ENCODE results near the gene PSORS1C1. TPM values are rescaled to one million over a fixed set of nuclear protein-coding genes. Genes with fewer than 3 reads are reported as not detected.
"Not testable (repeated sequence)": the region's sequence is repeated elsewhere in the genome, so short reads cannot be mapped to it uniquely, and the experiment has no call there.

The PSORS1C1 gene
- polyA plus RNA-seq, 3 donors, result 0.36 TPM; not detected in 2

DNA sequence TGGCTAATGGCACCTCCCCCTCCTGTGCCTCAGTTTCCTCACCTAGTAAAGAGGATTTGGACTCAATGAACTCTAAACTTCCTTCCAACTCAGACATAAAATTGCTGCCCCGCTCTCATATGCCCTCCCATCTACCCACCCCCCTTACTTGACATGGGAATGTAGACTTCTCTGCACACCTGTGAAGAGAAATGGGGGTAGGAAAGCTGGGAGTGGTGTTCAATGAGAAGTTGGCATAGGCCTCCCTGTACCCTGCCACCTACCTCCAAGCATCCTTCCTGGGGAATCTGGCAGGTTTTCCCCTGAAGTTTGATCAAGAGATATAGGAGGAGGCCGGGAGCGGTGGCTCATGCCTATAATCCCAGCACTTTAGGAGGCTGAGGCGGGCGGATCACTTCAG lies 59.8 kb downstream of the PSORS1C1 start:
- DNase-seq, result no peak

DNA sequence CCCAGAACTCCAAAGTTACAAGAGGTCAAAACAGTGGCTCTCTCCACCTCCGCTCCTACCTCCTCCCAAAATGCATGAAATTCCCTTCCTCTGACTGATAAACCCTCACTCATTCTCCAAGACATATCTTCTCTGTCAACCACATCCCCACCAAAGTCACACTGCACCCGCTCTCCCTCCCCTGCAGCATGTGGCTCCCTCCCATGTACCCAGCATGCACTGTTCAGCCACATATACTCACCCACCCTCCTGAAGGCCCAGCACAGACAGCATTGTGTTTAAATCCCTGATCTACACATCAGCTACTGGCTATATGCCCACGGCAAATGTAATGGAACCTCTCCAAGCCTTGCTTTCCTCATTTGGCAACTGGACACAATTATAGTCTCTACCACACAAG lies 61.4 kb downstream of the PSORS1C1 start:
- DNase-seq, result no peak

DNA sequence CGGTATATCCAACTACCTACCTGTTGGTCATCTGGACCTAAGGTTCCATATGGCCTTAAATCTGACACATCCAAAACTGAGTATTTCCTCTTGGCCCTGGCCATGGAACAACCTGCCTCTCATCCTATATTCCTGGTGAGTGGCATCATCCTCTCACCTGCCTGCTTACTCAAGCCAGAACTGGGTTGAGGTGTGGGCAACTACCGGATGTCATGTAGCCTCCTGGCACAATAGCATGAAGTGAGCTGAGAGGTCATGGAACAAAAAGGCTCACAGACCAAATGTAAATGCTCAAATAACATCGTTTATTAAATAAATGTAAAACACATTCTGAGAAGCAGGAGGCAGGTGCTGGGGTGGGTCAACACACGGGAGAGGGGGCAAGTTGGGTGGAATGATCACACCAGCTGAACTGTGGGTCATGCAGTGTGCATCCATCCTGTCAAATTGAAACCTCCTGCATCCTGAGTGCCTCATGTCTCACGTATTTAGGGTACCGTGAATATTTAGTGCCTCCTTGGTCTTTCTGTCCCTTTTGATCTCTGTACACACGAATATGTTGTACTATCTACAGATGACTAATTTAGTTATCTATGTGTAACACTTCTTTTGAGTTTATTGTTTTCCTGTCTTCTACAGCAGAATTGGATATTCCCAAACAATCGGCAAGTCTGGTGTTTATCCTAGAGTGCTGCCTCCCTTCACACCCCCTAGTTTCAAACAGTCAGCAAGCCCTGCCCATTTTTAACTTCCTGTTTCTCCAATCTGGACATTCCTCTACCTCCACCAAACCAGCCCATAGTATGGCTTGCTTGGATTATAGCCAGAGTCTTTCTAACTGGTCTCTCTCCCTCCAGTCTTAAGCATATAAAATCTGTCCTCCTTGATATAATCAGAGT lies 63.8 kb downstream of the PSORS1C1 start:
- DNase-seq, result no peak

DNA sequence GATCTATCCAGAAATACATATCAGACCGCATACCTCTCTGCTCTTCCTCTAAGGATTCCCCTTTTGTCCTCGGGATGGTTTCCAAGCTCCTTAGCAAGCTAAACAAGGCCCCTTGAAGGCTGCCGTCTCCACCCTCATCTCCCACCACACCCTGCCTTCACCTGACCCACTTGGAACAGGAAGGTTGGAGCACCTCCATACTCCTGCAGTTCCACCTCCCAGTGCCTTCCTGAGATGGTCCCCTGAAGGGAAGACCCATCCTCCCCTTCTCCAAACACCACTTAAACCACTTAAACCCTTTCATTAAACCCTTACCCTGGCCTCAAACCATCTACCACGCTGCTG lies 64.4 kb downstream of the PSORS1C1 start:
- DNase-seq, result no peak

DNA sequence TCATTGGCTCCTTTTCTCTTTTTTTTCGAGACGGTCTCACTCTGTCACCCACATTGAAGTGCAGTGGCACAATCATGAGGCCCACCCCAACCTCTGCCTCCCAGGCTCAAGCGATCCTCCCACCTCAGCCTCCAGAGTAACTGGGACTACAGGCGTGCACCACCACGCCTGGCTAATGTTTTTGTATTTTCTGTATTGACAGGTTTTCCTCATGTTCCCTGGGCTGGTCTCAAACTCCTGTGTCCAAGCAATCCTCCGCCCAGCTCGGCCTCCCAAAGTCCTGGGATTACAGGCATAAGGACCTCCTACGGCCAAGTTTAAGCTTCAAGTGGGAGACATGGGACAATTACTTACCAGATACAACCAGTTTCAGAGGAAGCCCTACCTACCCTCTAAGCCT lies 65.3 kb downstream of the PSORS1C1 start:
- no peak for DNase-seq

DNA sequence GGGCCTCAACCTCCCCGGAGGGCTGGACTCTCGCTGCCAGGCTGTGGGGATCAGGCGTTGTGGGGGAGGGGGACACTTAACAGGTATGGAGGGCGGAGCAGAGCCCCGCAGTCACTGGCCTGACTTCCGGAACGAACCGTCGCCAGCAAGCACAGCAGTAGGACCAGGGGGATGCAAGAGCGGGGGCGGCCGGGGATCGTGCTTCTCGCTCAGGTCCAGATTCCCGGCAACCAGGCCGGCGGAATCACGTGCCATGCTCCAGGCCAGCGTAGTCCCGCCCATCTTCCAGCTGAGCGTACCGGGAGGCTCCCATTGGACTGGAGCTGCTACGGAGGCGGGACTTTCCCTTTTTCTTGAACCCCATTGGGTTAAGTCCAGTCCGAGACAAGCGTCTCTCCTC lies 65.9 kb downstream of the PSORS1C1 start:
- DNase-seq, result no peak

DNA sequence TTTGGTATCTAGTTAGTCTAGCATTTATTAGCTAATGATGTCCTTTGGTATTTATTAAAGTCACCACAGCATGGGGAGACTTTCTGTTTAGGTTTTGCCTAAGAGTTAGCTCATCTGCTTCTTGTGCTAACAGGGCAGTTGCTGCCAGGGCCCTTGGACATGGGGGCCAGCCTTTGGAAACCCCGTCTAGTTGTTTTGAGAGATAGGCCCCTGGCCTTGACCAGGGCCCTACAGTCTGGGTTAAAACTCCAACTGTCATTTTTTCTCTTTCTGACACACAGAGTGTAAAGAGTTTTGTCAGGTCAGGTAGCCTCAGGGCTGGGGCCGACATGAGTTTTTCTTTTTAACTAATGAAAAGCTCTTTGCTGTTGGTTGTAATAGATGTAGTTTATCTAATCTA lies 68.7 kb downstream of the PSORS1C1 start:
- DNase-seq, result not testable (repeated sequence)

DNA sequence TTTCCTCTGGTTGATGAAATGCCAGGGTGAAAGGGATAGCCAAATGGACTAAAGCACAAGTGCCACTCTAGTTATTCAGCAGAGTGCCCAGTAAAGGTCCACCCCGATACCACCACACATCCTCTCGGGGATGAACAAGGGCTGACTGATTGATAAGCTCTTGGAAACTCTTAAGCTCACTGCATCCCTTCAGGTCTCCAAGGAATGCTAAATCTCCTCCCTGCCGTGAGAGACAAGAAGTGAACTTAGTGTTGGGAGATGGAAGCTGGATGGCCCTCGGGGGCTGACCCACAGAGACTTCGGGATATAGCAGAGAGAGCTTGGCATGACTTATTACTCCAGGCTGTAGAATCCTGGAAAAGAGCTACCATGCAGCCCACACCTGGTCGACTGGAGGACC lies 69.3 kb downstream of the PSORS1C1 start:
- DNase-seq, result not testable (repeated sequence)

DNA sequence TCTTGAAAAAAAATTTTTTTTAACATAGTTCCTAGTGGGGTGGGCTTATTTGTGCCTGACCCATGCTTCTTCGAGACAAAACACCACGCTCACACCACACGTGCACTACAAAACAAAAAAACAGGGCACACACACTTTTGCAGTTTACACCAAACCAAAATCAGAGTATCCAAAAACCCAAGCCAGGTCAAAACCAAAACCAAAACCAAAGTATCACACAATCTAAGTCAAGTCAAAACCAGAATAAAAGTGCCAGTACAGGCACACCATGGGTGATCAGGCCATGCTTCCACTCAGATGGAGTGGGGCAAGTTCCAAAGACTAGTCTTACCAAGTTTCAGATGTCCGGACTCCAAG lies 71.1 kb downstream of the PSORS1C1 start:
- DNase-seq, result not testable (repeated sequence)

DNA sequence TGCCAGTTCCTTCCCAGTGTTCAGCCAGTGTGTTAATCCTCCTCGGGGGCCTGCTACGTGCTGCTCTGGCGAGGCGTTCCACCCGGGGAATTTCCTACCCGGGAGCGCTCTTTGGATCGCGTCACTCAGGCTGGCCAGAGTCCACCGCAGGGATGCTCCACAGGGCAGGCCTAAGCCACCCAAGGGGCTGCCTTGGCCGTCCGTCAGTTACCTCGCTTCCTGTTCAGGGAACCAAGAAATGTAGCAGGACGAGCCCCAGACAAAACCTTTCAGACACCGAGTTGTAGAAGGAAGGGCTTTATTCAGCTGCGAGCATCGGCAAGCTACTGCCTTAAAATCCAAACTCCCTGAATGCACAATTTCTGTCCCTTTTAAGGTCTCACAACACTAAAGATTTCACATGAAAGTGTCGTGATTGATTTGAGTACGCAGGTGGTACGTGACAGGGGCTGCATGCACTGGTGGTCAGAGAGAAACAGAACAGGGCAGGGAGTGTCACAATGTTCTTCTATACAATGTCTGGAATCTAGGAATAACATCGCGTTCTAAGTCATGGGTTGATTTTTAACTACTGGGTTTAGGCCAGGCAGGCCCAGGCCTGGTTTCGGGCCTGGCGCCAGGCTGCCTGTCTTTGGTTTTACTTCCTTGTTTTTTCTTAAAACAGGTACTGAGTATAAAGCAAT lies 71.6 kb downstream of the PSORS1C1 start:
- no peak for DNase-seq

DNA sequence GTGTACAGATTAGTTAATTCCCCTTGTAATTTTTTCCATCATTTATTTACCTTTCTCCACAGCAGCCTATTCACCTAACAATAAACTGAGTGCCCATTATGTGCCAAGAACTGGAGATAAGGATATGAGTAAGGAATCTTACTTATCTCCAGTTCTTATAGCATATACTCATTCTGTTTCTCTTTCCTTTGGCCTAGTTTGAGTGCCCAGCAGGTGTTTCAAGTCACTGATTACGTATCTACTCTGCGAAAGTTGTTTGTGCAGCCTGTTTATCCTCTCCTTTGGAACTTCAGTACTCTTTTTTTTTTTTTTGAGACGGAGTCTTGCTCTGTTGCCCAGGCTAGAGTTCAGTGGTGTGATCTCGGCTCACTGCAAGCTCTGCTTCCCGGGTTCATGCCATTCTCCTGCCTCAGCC lies 73.2 kb downstream of the PSORS1C1 start:
- DNase-seq, result no peak

DNA sequence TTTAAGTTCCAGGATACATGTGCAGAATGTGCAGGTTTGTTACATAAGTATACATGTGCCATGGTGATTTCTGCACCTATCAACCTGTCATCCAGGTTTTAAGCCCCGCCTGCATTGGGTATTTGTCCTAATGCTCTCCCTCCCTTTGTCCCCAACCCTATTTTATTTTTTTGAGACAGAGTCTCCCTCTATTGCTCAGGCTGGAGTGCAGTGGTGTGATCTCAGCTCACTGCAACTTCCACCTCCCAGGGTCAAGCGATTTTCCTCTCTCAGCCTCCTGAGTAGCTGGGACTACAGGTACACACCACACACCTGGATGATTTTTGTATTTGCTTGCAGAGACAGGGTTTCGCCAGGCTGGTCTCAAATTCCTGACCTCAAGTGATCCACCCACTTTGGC lies 74.6 kb downstream of the PSORS1C1 start:
- not testable (repeated sequence) for DNase-seq

Other genes starting within 250 kb of the PSORS1C1 start
- gene DDR1, start 230.3 kb upstream of the PSORS1C1 start, polyA plus RNA-seq (ENCODE audit: insufficient read length in 3 of 3), result 100 to 1,000 TPM; 196 to 203 (median 201) TPM
- 10 to 100 TPM; 48.1 to 50.5 (median 48.9) TPM for gene GTF2H4, start 206.6 kb upstream of the PSORS1C1 start, polyA plus RNA-seq (ENCODE audit: insufficient read length in 3 of 3)
- gene VARS2, start 200.6 kb upstream of the PSORS1C1 start, polyA plus RNA-seq (ENCODE audit: insufficient read length in 3 of 3), result 10 to 100 TPM; 45.6 to 64.7 (median 55.3) TPM
- gene SFTA2, start 182.6 kb upstream of the PSORS1C1 start, polyA plus RNA-seq (ENCODE audit: insufficient read length in 3 of 3), result 1 to 10 TPM in 2 of 3 donors, under 1 TPM in 1; 0.63 to 1.7 (median 1.2) TPM
- gene MUCL3, start 173.8 kb upstream of the PSORS1C1 start, polyA plus RNA-seq (ENCODE audit: insufficient read length in 3 of 3), result under 1 TPM; 0.07 to 0.13 (median 0.09) TPM
- gene MUC21, start 131.1 kb upstream of the PSORS1C1 start, polyA plus RNA-seq (ENCODE audit: insufficient read length in 3 of 3), result under 1 TPM in 1 of 3 donors, not detected in 2; 0.09 TPM
- not detected for gene MUC22, start 104.3 kb upstream of the PSORS1C1 start, polyA plus RNA-seq (ENCODE audit: insufficient read length in 3 of 3)
- not detected for gene C6orf15, start 2.2 kb upstream of the PSORS1C1 start, polyA plus RNA-seq (ENCODE audit: insufficient read length in 3 of 3)
- gene CDSN, start 5.6 kb downstream of the PSORS1C1 start, polyA plus RNA-seq (ENCODE audit: insufficient read length in 3 of 3), result under 1 TPM in 1 of 3 donors, not detected in 2; 0.06 TPM
- under 1 TPM in 1 of 3 donors, not detected in 2; 0.10 TPM for gene PSORS1C2, start 24.3 kb downstream of the PSORS1C1 start, polyA plus RNA-seq (ENCODE audit: insufficient read length in 3 of 3)
- gene CCHCR1, start 43.0 kb downstream of the PSORS1C1 start, polyA plus RNA-seq (ENCODE audit: insufficient read length in 3 of 3), result 10 to 100 TPM; 35.4 to 48.5 (median 41.7) TPM
- gene TCF19, start 43.8 kb downstream of the PSORS1C1 start, polyA plus RNA-seq (ENCODE audit: insufficient read length in 3 of 3), result 10 to 100 TPM; 16.3 to 21.4 (median 17.3) TPM
- gene POU5F1, start 55.9 kb downstream of the PSORS1C1 start, polyA plus RNA-seq (ENCODE audit: insufficient read length in 3 of 3), result 1 to 10 TPM; 1.9 to 9.2 (median 7.2) TPM
- gene HLA-C, start 157.3 kb downstream of the PSORS1C1 start, polyA plus RNA-seq (ENCODE audit: insufficient read length in 3 of 3), result 100 to 1,000 TPM in 2 of 3 donors, 10 to 100 TPM in 1; 75.0 to 156 (median 150) TPM
- 100 to 1,000 TPM; 104 to 117 (median 116) TPM for gene HLA-B, start 242.4 kb downstream of the PSORS1C1 start, polyA plus RNA-seq (ENCODE audit: insufficient read length in 3 of 3)

All from renal pelvis (tissue), 4 donors.